ENCODE results near the gene MT3.
"Not testable (repeated sequence)": the region's sequence is repeated elsewhere in the genome, so short reads cannot be mapped to it uniquely, and the experiment has no call there.

Gene MT3

DNA sequence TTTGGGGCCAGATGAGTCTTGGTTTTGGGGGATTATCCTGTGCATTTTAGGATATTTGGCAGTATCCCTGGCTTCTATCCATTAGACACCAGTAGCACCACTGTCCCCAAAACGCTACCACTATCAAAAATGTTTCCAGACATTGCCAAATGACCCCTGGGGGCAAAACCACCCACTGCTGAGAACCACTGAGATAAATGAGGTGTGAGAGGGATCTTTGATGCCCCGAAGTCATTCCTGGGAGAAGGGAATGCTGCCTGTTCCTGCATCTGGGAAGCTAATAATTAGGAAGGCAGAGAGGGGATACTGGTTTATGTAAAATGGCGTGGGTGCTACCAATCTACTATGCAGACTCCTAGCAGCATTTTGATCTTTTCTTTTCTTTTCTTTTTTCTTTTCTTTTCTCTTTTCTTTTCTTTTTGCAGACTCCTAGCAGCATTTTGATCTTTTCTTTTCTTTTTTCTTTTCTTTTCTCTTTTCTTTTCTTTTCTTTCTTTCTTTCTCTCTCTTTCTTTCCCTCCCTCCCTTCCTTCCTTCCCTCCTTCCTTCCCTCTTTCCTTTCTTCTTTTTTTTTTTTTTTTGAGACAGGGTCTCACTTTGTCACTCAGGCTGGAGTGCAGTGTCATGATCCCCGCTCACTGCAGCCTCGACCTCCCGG, 8.8 kb upstream of the MT3 start:
- Histone ChIP-seq H3K27me3 (ENCODE audit: control insufficient read depth, insufficient read depth, low read length) (peaks cover 8% of the 10 kb centered on the region; the same call in 1 of the 2 replicates), H3K4me3 (ENCODE audit: low read depth, low read length) (no peak overlapping the region), H3K9ac (ENCODE audit: low read length) (no peak overlapping the region), H3K4me1 (ENCODE audit: control insufficient read depth, insufficient read depth, low read length) (no peaks in the 10 kb centered on the region), H3K9me3 (ENCODE audit: control insufficient read depth, insufficient read depth, low read depth, low read length) (peaks cover 4% of the 10 kb centered on the region; the same call in 1 of the 2 replicates), H3K36me3 (ENCODE audit: control insufficient read depth, insufficient read depth, low read length) (no peaks in the 10 kb centered on the region), H3K27ac (ENCODE audit: low read depth, low read length) (no peak overlapping the region)

DNA sequence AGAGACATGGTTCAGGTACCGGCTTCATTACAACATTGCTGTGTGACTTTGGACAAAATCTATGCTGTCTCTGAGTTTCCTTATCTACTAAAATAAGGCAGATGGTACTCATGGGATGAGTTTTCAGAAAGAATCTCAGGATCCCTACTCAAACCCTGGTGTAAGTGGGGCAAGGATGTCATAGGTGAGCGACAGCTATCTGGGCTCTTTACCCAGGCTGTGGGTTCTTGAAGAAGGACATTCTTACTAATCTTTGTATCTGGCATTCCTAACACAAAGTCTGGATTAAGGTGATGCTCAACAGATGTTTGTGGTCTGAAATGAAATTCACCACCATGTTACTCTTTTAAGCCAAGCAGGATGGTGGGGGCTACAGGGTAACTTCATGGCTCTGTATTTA, 6.4 kb upstream of the MT3 start:
- H3K9ac ChIP-seq (ENCODE audit: low read length); H3K4me1 ChIP-seq (ENCODE audit: control insufficient read depth, insufficient read depth, low read length); H3K9me3 ChIP-seq (ENCODE audit: control insufficient read depth, insufficient read depth, low read depth, low read length); H3K36me3 ChIP-seq (ENCODE audit: control insufficient read depth, insufficient read depth, low read length); H3K27ac ChIP-seq (ENCODE audit: low read depth, low read length); H3K4me3 ChIP-seq (ENCODE audit: low read depth, low read length): not testable (repeated sequence)
- H3K27me3 ChIP-seq (ENCODE audit: control insufficient read depth, insufficient read depth, low read length): peaks cover 28% of the 10 kb centered on the region

DNA sequence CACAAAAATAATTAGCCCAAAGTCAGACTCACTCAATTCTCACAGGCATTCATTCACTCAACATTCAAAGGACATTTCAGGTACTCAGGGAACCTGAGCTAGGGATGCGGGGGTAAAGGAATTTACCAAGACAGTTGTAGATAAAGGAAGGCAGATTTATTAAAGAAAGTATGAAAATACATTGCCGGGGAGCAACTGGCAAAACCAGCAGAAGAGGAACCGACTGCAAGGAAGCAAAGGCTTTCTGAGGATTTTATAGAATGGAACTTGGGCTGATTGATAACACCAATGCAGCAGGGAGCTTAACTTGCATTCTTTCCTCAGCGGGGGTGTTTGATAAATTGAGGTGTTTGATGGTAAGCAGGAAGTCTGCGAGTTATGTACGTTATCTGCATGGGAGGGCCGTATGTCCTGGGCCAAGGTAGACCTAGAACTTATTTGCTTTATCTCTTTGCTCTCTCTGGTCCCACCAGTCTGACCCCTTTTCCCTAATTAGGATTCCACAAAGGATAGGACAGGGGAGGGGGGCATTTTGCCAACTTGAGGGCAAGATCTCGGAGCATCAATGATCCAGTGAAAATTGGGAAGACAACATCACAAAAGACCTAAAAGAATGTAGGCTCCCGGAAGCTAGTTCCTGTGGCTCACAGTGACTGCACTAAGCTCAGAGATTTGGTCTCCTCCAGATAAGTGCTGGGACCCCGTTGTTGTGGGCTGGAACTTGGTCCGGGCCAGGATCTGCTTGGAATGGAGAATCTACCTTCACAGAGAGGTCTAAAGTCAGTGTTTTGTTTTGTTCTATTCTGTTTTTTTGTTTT, 5.8 kb upstream of the MT3 start:
- peaks cover 35% of the 10 kb centered on the region for H3K27me3 ChIP-seq (ENCODE audit: control insufficient read depth, insufficient read depth, low read length)
- H3K4me1 ChIP-seq (ENCODE audit: control insufficient read depth, insufficient read depth, low read length): no peaks in the 10 kb centered on the region
- peak overlapping the region; percentile 19 for H3K9ac ChIP-seq (ENCODE audit: low read length)
- H3K27ac ChIP-seq (ENCODE audit: low read depth, low read length): no peak overlapping the region
- no peak overlapping the region for H3K4me3 ChIP-seq (ENCODE audit: low read depth, low read length)
- H3K9me3 ChIP-seq (ENCODE audit: control insufficient read depth, insufficient read depth, low read depth, low read length): no peaks in the 10 kb centered on the region
- H3K36me3 ChIP-seq (ENCODE audit: control insufficient read depth, insufficient read depth, low read length): no peaks in the 10 kb centered on the region

DNA sequence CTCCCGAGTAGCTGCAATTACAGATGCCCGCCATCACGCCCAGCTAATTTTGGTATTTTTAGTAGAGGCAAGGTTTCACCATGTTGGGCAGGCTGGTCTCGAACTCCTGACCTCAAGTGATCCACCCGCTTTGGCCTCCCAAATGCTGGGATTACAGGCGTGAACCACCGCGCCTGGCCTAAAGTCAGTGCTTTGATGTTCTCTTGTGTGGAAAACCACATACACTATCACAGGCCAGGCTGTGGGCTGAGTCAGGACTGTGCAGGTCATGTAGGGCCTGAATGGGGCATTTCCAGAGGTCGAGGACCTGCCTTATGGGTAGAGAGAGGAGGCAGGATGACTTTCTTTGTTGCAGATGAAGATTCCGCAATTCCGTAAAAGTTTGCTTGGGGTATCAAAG, 5.1 kb upstream of the MT3 start:
- Histone ChIP-seq H3K27ac (ENCODE audit: low read depth, low read length) (no peak overlapping the region), H3K4me1 (ENCODE audit: control insufficient read depth, insufficient read depth, low read length) (no peaks in the 10 kb centered on the region), H3K4me3 (ENCODE audit: low read depth, low read length) (no peak overlapping the region), H3K9me3 (ENCODE audit: control insufficient read depth, insufficient read depth, low read depth, low read length) (no peaks in the 10 kb centered on the region), H3K27me3 (ENCODE audit: control insufficient read depth, insufficient read depth, low read length) (peaks cover 42% of the 10 kb centered on the region), H3K36me3 (ENCODE audit: control insufficient read depth, insufficient read depth, low read length) (no peaks in the 10 kb centered on the region), H3K9ac (ENCODE audit: low read length) (no peak overlapping the region)

DNA sequence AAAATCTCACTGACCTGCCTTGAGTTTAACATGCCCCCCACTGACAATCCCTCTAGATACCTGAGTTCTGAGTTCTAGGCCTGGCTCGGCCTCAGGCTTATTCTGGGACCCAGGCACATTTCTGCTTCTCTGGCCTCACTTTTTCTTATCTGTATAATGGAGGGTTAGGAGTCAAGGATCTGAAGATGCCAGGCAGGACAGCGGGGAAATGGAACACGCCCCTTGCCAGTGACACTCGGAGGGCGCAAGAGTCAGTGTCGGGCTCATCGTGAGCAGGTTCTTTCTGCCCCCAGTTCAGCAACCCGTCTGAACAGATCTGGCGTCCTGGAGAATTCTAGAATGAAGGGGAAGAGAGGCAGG, 567 bp upstream of the MT3 start:
- Histone ChIP-seq H3K27ac (ENCODE audit: low read depth, low read length) (no peak overlapping the region), H3K4me3 (ENCODE audit: low read depth, low read length) (peak overlapping the region; percentile 57), H3K27me3 (ENCODE audit: control insufficient read depth, insufficient read depth, low read length) (peaks cover 83% of the 10 kb centered on the region), H3K9me3 (ENCODE audit: control insufficient read depth, insufficient read depth, low read depth, low read length) (no peaks in the 10 kb centered on the region), H3K36me3 (ENCODE audit: control insufficient read depth, insufficient read depth, low read length) (no peaks in the 10 kb centered on the region), H3K4me1 (ENCODE audit: control insufficient read depth, insufficient read depth, low read length) (0 out of 2 replicates have a peak, but pooled peaks cover 5% of the 10 kb centered on the region), H3K9ac (ENCODE audit: low read length) (no peak overlapping the region)

DNA sequence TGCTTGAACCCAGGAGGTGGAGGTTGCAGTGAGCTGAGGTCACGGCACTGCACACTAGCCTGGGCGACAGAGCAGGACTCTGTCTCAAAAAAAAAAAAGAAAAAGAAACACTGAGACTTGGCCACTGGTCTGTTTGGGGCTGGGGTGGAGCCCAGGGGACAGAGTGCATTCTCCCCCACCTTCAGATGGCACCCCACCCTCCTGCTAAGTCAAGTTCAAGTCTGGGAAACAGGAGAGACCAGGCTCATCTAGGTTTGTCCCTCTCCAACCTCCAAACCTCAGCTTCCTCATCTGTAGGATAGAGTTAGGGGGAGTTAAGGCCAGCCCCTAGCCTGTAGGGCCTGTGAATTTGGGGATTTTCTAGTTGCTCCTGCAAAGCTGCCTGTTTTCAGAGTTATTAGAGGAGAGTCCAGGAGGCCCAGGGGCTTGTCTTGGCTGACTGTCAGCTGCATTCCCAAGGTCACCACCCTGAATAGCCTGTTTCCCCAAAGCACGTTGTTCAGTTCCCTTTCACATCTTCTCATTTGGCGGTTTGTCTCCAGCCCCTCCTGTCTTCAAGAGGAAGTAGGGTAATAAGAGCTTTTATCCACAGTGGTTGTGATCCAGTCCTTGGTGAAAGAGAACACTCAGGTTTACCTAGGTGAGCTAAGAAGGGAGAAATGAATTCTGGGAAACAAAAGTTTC, 2.2 kb downstream of the MT3 start:
- Histone ChIP-seq H3K4me3 (ENCODE audit: low read depth, low read length) (no peak overlapping the region), H3K36me3 (ENCODE audit: control insufficient read depth, insufficient read depth, low read length) (no peaks in the 10 kb centered on the region), H3K9me3 (ENCODE audit: control insufficient read depth, insufficient read depth, low read depth, low read length) (no peaks in the 10 kb centered on the region), H3K9ac (ENCODE audit: low read length) (no peak overlapping the region), H3K27ac (ENCODE audit: low read depth, low read length) (no peak overlapping the region), H3K27me3 (ENCODE audit: control insufficient read depth, insufficient read depth, low read length) (peaks cover 68% of the 10 kb centered on the region), H3K4me1 (ENCODE audit: control insufficient read depth, insufficient read depth, low read length) (0 out of 2 replicates have a peak, but pooled peaks cover 5% of the 10 kb centered on the region)

DNA sequence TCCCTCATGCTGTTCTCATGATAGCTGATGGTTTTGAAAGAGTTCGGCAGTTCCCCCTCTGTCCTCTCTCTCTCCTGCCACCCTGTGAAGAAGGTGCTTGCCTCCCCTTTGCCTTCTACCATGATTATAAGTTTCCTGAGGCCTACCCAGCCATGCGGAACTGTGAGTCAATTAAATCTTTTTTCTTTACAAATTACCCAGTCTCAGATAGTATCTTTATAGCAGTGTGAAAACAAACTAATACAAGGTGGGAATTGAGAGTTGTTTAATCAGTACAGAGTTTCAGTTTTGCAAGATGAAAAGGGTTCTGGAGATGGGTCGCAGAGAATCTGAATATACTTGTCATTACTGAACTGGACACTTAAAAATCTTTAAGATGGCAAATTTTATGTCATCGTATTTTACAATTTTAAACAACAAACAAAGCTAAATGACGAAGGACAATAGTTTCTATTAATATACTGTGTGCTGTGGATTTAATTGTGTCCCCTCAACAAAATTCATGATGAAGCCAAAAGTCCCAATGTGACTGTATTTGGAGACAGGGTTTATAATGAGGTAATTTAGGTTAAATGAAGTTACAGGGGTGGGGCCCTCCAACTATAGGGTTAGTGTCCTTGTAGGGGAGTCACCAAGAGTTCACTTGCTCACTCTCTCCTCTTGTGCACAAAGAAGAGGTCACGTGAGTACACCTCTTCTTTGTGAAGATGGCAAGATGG, 4.4 kb downstream of the MT3 start:
- Histone ChIP-seq H3K27ac (ENCODE audit: low read depth, low read length) (no peak overlapping the region), H3K4me3 (ENCODE audit: low read depth, low read length) (no peak overlapping the region), H3K27me3 (ENCODE audit: control insufficient read depth, insufficient read depth, low read length) (peaks cover 46% of the 10 kb centered on the region), H3K9ac (ENCODE audit: low read length) (no peak overlapping the region), H3K4me1 (ENCODE audit: control insufficient read depth, insufficient read depth, low read length) (0 out of 2 replicates have a peak, but pooled peaks cover 5% of the 10 kb centered on the region), H3K9me3 (ENCODE audit: control insufficient read depth, insufficient read depth, low read depth, low read length) (no peaks in the 10 kb centered on the region), H3K36me3 (ENCODE audit: control insufficient read depth, insufficient read depth, low read length) (no peaks in the 10 kb centered on the region)

DNA sequence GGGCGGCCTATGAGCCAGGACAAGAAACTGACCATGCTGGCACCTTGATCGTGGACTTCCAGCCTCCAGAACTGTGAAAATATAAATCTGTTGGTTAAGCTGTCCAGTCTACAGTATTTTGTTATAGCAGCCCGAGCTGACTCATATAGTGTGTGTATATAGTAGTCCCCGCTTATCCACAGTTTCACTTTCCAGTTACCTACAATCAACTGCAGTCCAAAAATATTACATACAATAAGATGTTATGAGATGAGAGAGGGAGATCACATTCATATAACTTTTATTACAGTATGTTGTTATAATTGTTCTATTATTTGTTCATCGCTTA, 4.9 kb downstream of the MT3 start:
- H3K4me3 ChIP-seq (ENCODE audit: low read depth, low read length): no peak overlapping the region
- H3K36me3 ChIP-seq (ENCODE audit: control insufficient read depth, insufficient read depth, low read length): no peaks in the 10 kb centered on the region
- H3K27me3 ChIP-seq (ENCODE audit: control insufficient read depth, insufficient read depth, low read length): peaks cover 41% of the 10 kb centered on the region
- H3K9me3 ChIP-seq (ENCODE audit: control insufficient read depth, insufficient read depth, low read depth, low read length): no peaks in the 10 kb centered on the region
- H3K27ac ChIP-seq (ENCODE audit: low read depth, low read length): no peak overlapping the region
- H3K9ac ChIP-seq (ENCODE audit: low read length): no peak overlapping the region
- H3K4me1 ChIP-seq (ENCODE audit: control insufficient read depth, insufficient read depth, low read length): 0 out of 2 replicates have a peak, but pooled peaks cover 5% of the 10 kb centered on the region

DNA sequence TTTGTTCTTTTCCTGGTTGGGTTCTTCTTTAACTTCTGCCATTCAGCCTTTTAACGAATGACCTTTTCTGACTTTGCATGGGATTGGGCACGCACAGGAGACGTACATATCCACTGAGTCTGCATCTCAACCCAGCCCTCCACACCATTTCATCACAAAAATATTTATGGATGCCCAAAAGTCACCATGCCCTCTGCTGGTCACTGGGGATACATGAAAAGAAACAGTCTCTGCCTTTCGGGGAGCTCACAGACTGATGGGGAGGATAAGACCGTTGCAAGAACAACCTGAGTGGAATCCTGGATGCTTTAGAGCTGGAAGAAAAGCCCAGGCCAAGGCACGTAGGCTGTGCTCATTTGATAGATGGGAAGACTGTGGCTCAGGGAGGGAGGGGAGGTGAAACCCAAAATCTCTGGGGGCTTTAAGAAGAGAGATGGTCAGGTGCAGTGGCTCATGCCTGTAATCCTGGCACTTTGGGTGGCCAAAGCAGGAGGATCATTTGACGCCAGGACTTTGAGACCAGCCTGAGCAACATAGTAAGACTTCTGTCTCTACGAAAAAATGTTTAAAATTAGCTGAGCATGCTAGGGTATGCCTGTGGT, 11.2 kb downstream of the MT3 start:
- no peak overlapping the region for H3K4me3 ChIP-seq (ENCODE audit: low read depth, low read length)
- no peaks in the 10 kb centered on the region for H3K9me3 ChIP-seq (ENCODE audit: control insufficient read depth, insufficient read depth, low read depth, low read length)
- H3K9ac ChIP-seq (ENCODE audit: low read length): no peak overlapping the region
- no peaks in the 10 kb centered on the region for H3K27me3 ChIP-seq (ENCODE audit: control insufficient read depth, insufficient read depth, low read length)
- no peaks in the 10 kb centered on the region for H3K4me1 ChIP-seq (ENCODE audit: control insufficient read depth, insufficient read depth, low read length)
- no peak overlapping the region for H3K27ac ChIP-seq (ENCODE audit: low read depth, low read length)
- H3K36me3 ChIP-seq (ENCODE audit: control insufficient read depth, insufficient read depth, low read length): no peaks in the 10 kb centered on the region

DNA sequence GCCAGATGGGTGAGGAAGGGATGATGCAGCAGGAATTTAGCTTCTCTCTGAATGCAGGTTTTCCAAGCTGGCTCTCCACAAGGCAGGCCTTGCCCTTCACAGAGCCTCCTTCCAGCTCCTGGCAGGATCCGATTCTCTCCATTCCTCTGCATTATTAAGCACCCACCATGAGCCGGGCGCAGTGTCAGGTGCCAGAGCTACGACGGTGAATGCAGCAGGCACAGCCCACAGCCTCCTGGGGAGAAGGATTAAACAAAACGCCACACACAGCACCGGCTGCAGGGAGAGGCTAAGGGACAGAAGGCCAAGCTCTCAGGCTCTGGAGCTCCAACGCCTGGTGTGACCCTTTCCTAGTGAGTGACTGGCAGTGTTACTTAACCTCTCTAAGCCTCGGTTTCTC, 12.0 kb downstream of the MT3 start:
- Histone ChIP-seq H3K36me3 (ENCODE audit: control insufficient read depth, insufficient read depth, low read length) (no peaks in the 10 kb centered on the region), H3K9ac (ENCODE audit: low read length) (no peak overlapping the region), H3K4me3 (ENCODE audit: low read depth, low read length) (no peak overlapping the region), H3K9me3 (ENCODE audit: control insufficient read depth, insufficient read depth, low read depth, low read length) (no peaks in the 10 kb centered on the region), H3K4me1 (ENCODE audit: control insufficient read depth, insufficient read depth, low read length) (no peaks in the 10 kb centered on the region), H3K27me3 (ENCODE audit: control insufficient read depth, insufficient read depth, low read length) (no peaks in the 10 kb centered on the region), H3K27ac (ENCODE audit: low read depth, low read length) (no peak overlapping the region)
